HG03095 (cell line): Measurements from ENCODE around the gene VRK1.

Experiments used
- ATAC-seq: cut with Tn5 transposase; IDR thresholded peaks from one replicate; pipeline ENCODE4 v1.9.1; 2021; ENCODE audit warnings: moderate library complexity; ENCODE audit not compliant: unreplicated experiment

The VRK1 gene

GRCh38 chr14:96821501-96821900 lies 24.3 kb downstream of the VRK1 start:
- ATAC-seq = no peak

GRCh38 chr14:96823652-96824051 lies 26.5 kb downstream of the VRK1 start:
- ATAC-seq = no peak

GRCh38 chr14:96824283-96824682 lies 27.1 kb downstream of the VRK1 start:
- ATAC-seq = no peak

GRCh38 chr14:96826818-96827217 lies 29.6 kb downstream of the VRK1 start:
- ATAC-seq = no peak

- ATAC-seq = no peak
Observed at GRCh38 chr14:96827290-96827689, 30.1 kb downstream of the VRK1 start.

- ATAC-seq = no peak
Observed at GRCh38 chr14:96829791-96830190, 32.6 kb downstream of the VRK1 start.

- ATAC-seq = no peak
Observed at GRCh38 chr14:96830946-96831345, 33.8 kb downstream of the VRK1 start.

GRCh38 chr14:96832351-96832750 lies 35.2 kb downstream of the VRK1 start:
- ATAC-seq = no peak

GRCh38 chr14:96838449-96838848 lies 41.3 kb downstream of the VRK1 start:
- no peak for ATAC-seq

GRCh38 chr14:96839251-96839650 lies 42.1 kb downstream of the VRK1 start:
- ATAC-seq = no peak

- no peak for ATAC-seq
Observed at GRCh38 chr14:96843137-96843536, 46.0 kb downstream of the VRK1 start.

GRCh38 chr14:96844857-96845570 lies 47.8 kb downstream of the VRK1 start:
- ATAC-seq = no peak

- no peak for ATAC-seq
Observed at GRCh38 chr14:96847451-96847850, 50.3 kb downstream of the VRK1 start.

- no peak for ATAC-seq
Observed at GRCh38 chr14:96848011-96848410, 50.8 kb downstream of the VRK1 start.

- ATAC-seq = no peak
Observed at GRCh38 chr14:96849733-96850132, 52.6 kb downstream of the VRK1 start.

GRCh38 chr14:96851694-96852381 lies 54.7 kb downstream of the VRK1 start:
- no peak for ATAC-seq

- ATAC-seq = no peak
Observed at GRCh38 chr14:96852823-96853422, 55.7 kb downstream of the VRK1 start.

GRCh38 chr14:96858643-96859042 lies 61.5 kb downstream of the VRK1 start:
- no peak for ATAC-seq

GRCh38 chr14:96861568-96862310 lies 64.6 kb downstream of the VRK1 start:
- no peak for ATAC-seq

GRCh38 chr14:96863327-96863985 lies 66.3 kb downstream of the VRK1 start:
- ATAC-seq = no peak

GRCh38 chr14:96863986-96864330 lies 66.8 kb downstream of the VRK1 start:
- no peak for ATAC-seq
